ENCODE data around the gene PAPOLG.

- TF ChIP-seq EP300 (IDR thresholded peaks at IDR 0.05) (no peak), POLR2A (IDR thresholded peaks at IDR 0.05) (no peak), CTCF (IDR thresholded peaks at IDR 0.05) (no peak)
These were observed 70.0 kb downstream of the PAPOLG start for GRCh38 chr2:60826111-60826510.
